Astrocyte (in vitro differentiated cells and primary cell): ENCODE data around the gene MTNR1B. TPM values are rescaled to one million over a fixed set of nuclear protein-coding genes. Genes with fewer than 3 reads are reported as not detected.

ENCODE experiments used
- DNase-seq: peaks from one replicate; pipeline ENCODE4 v3.0.0-alpha.2; 2010; ENCODE audit warnings: low read depth
- FAIRE-seq: peaks from 2 replicates; lab custom pipeline; 2011; peaks lifted over from hg19 to GRCh38; lab: Jason Lieb, UNC
- H2AFZ ChIP-seq: 2 replicates; pipeline ENCODE4 v1.6.0; 2012; ENCODE audit warnings: low read depth, low read length, inconsistent platforms
- H3K27ac ChIP-seq: 2 replicates; pipeline ENCODE4 v1.5.1; 2011; ENCODE audit warnings: low read depth, low read length, inconsistent platforms
- H3K27me3 ChIP-seq: 2 replicates; pipeline ENCODE4 v1.6.0; 2011; ENCODE audit warnings: low read length, inconsistent platforms; ENCODE audit not compliant: insufficient read depth
- H3K36me3 ChIP-seq: 2 replicates; pipeline ENCODE4 v1.5.1; 2011; ENCODE audit warnings: low read length, inconsistent platforms; ENCODE audit not compliant: insufficient read depth
- H3K4me1 ChIP-seq: 2 replicates; pipeline ENCODE4 v1.5.1; 2011; ENCODE audit warnings: low read length, inconsistent platforms; ENCODE audit not compliant: insufficient read depth
- H3K4me2 ChIP-seq: 2 replicates; pipeline ENCODE4 v1.6.0; 2012; ENCODE audit warnings: low read length, inconsistent platforms
- H3K4me3 ChIP-seq: 2 replicates; pipeline ENCODE4 v1.5.1; 2011; ENCODE audit warnings: low read depth, mild to moderate bottlenecking, low read length, inconsistent platforms; ENCODE audit not compliant: insufficient read depth
- H3K79me2 ChIP-seq: 2 replicates; pipeline ENCODE4 v1.6.0; 2012; ENCODE audit warnings: mild to moderate bottlenecking, low read length, inconsistent platforms; ENCODE audit not compliant: insufficient read depth
- H3K9ac ChIP-seq: 2 replicates; pipeline ENCODE4 v1.6.0; 2012; ENCODE audit warnings: mild to moderate bottlenecking, low read length, inconsistent platforms
- H3K9me3 ChIP-seq: 2 replicates; pipeline ENCODE4 v1.5.1; 2012; ENCODE audit warnings: low read depth, mild to moderate bottlenecking, low read length, inconsistent platforms; ENCODE audit not compliant: insufficient read depth
- H4K20me1 ChIP-seq: 2 replicates; pipeline ENCODE4 v1.6.0; 2012; ENCODE audit warnings: low read length, inconsistent platforms; ENCODE audit not compliant: insufficient read depth
- H3K27ac Mint-ChIP-seq: one replicate; pipeline ENCODE4 v1.8.0; 2021; ENCODE audit warnings: mild to moderate bottlenecking, mixed read lengths; ENCODE audit not compliant: unreplicated experiment
- H3K27me3 Mint-ChIP-seq: one replicate; pipeline ENCODE4 v1.8.0; 2021; ENCODE audit warnings: low read depth, mixed read lengths; ENCODE audit not compliant: unreplicated experiment
- H3K36me3 Mint-ChIP-seq: one replicate; pipeline ENCODE4 v1.8.0; 2021; ENCODE audit warnings: low read depth, mixed read lengths; ENCODE audit not compliant: unreplicated experiment
- H3K4me1 Mint-ChIP-seq: one replicate; pipeline ENCODE4 v1.8.0; 2021; ENCODE audit warnings: low read depth, mixed read lengths; ENCODE audit not compliant: unreplicated experiment
- H3K4me3 Mint-ChIP-seq: one replicate; pipeline ENCODE4 v1.8.0; 2021; ENCODE audit warnings: mild to moderate bottlenecking, moderate library complexity, mixed read lengths; ENCODE audit not compliant: unreplicated experiment
- H3K9me3 Mint-ChIP-seq: one replicate; pipeline ENCODE4 v1.8.0; 2021; ENCODE audit warnings: mild to moderate bottlenecking, mixed read lengths; ENCODE audit not compliant: unreplicated experiment
- CTCF ChIP-seq: IDR thresholded peaks from 2 replicates; pipeline ENCODE4 v1.5.1; 2011; ENCODE audit warnings: low read depth, mild to moderate bottlenecking, inconsistent platforms, low read length, moderate library complexity; ENCODE audit not compliant: insufficient read depth
- EZH2 ChIP-seq: IDR thresholded peaks from 2 replicates; pipeline ENCODE4 v1.6.1; 2012; ENCODE audit warnings: mild to moderate bottlenecking, low read length, inconsistent platforms; ENCODE audit not compliant: insufficient read depth
- total RNA-seq: library from RNA; stranded (reverse); gene quantifications from 2 replicates; pipeline ENCODE4 v1.2.1, GENCODE V29; 2021

MTNR1B gene
- total RNA-seq, 1 donor from 2014 or later, result not detected

GRCh38 chr11:92960886-92961285 is 8.6 kb upstream of the MTNR1B start:
- Histone ChIP-seq H3K4me2 (no peak overlapping the region), H3K9ac (no peak overlapping the region), H3K36me3 (no peaks in the 10 kb centered on the region), H3K79me2 (no peaks in the 10 kb centered on the region), H3K9me3 (no peaks in the 10 kb centered on the region), H3K27ac (no peak overlapping the region), H3K27me3 (no peaks in the 10 kb centered on the region), H2AFZ (no peak overlapping the region), H3K4me3 (no peak overlapping the region), H4K20me1 (no peaks in the 10 kb centered on the region), H3K4me1 (no peaks in the 10 kb centered on the region)
- Mint-ChIP-seq H3K27me3 (peaks cover 3% of the 10 kb centered on the region), H3K36me3 (no peaks in the 10 kb centered on the region), H3K4me3 (no peak overlapping the region), H3K27ac (no peak overlapping the region), H3K4me1 (no peaks in the 10 kb centered on the region), H3K9me3 (peaks cover 2% of the 10 kb centered on the region)
- no peak for TF ChIP-seq EZH2
- TF ChIP-seq CTCF, result no peak
- FAIRE-seq (no peak), DNase-seq (no peak)

DNA sequence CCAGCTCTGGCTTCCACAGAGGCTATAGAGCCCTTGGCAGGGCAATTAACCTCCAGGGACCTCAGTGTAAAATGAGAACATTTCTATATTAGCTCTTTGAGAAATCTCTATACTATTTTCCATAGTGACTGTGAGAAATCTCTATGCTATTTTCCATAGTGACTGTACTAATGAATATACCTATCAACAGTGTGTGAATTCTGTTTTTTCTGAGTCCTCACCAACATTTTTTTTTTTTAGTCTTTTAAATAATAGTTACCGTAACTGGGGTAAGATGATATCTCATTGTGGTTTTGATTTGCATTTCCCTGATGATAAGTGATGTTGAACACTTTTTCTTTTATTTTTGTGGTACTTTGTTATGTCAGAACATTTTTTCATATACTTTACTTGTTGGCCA is 7.0 kb upstream of the MTNR1B start:
- H3K27ac ChIP-seq, result no peak overlapping the region
- H3K4me2 ChIP-seq, result no peak overlapping the region
- no peak overlapping the region for H3K4me3 ChIP-seq
- H3K27me3 ChIP-seq, result peaks cover 1% of the 10 kb centered on the region
- H3K36me3 ChIP-seq, result no peaks in the 10 kb centered on the region
- H3K9me3 ChIP-seq, result no peaks in the 10 kb centered on the region
- H3K9me3 Mint-ChIP-seq, result peaks cover 2% of the 10 kb centered on the region
- no peaks in the 10 kb centered on the region for H3K4me1 ChIP-seq
- no peaks in the 10 kb centered on the region for H3K79me2 ChIP-seq
- peaks cover 5% of the 10 kb centered on the region for H3K4me1 Mint-ChIP-seq
- H4K20me1 ChIP-seq, result no peaks in the 10 kb centered on the region
- H3K9ac ChIP-seq, result no peak overlapping the region
- no peak overlapping the region for H2AFZ ChIP-seq
- H3K27ac Mint-ChIP-seq, result no peak overlapping the region
- DNase-seq (peak; percentile 74), FAIRE-seq (no peak)
- H3K27me3 Mint-ChIP-seq, result peaks cover 2% of the 10 kb centered on the region
- H3K4me3 Mint-ChIP-seq, result no peak overlapping the region
- TF ChIP-seq CTCF, result no peak
- TF ChIP-seq EZH2, result no peak
- H3K36me3 Mint-ChIP-seq, result no peaks in the 10 kb centered on the region

DNA sequence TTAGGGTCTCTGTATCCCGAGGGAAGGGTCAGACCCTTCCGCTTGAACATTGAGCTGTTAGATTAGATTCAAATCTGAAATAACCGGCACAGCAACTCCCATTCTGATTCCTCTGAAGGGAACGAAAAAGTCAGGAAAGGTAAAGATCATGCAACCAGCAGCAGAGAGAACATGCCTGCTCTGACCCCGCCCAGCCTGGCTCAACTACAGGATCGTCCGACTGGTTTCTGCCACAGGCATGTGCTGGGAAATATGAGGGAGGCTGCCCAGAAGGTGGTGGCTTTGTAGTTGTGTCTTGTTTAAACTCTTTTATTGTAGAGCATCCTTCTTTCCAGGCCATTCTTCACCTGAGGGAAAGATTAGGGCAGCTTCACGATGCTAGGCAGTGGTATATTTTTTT is 5.0 kb upstream of the MTNR1B start:
- peak; percentile 11 for DNase-seq

More for the DNA sequence above, 5.0 kb upstream of the MTNR1B start:
- Histone ChIP-seq H3K4me2 (no peak overlapping the region), H2AFZ (no peak overlapping the region), H3K27me3 (peaks cover 15% of the 10 kb centered on the region), H3K27ac (no peak overlapping the region), H3K9ac (no peak overlapping the region), H3K9me3 (no peaks in the 10 kb centered on the region), H3K36me3 (no peaks in the 10 kb centered on the region), H3K79me2 (no peaks in the 10 kb centered on the region), H3K4me1 (peaks cover 4% of the 10 kb centered on the region), H3K4me3 (no peak overlapping the region), H4K20me1 (no peaks in the 10 kb centered on the region)
- Mint-ChIP-seq H3K27ac (no peak overlapping the region), H3K4me1 (peaks cover 8% of the 10 kb centered on the region), H3K9me3 (no peaks in the 10 kb centered on the region), H3K4me3 (no peak overlapping the region), H3K27me3 (peaks cover 8% of the 10 kb centered on the region), H3K36me3 (no peaks in the 10 kb centered on the region)
- TF ChIP-seq EZH2 (no peak), CTCF (no peak)
- FAIRE-seq, result no peak
